ENCODE measurements around the gene MACROD2. TPM values are rescaled to one million over a fixed set of nuclear protein-coding genes. Genes with fewer than 3 reads are reported as not detected.

Gene MACROD2
- total RNA-seq, 1 donor from 2014 or later = 2.5 TPM

DNA sequence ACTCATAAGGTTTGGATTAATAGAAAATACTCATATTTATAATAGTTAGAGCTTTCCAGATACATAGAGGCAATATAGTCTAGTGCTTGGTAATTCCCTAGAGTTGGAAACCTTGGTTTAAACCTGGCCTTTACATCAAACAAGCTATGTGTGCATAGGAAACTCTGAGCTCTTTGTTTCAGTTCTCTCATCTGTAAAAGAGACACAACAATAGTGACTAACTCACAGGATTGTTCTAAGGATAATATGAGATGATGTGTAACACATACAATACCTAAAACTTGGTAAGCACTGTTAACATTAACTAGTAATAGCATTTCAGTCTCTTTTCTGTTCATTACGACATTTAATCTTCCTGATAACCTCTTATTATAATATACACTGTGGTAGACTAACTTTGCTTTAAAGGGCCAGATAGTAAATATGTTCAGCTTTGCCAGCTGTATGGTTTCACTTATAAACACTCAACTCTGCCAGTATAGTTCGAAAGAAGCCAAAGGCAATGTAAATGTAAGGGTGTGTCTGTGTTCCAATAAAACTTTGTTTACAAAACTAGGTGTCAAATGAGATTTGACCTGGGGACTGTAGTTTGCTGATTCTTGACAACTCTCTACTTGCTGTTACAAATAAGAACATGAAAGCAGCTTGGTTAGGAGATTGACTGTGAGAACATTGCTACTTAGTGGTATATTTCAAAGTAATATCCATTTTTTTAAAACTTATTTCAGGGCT, 712.7 kb downstream of the MACROD2 start:
- H3K36me3 Mint-ChIP-seq (ENCODE audit: unreplicated experiment) = no peaks in the 10 kb centered on the region
- TF ChIP-seq, protein P1, sequence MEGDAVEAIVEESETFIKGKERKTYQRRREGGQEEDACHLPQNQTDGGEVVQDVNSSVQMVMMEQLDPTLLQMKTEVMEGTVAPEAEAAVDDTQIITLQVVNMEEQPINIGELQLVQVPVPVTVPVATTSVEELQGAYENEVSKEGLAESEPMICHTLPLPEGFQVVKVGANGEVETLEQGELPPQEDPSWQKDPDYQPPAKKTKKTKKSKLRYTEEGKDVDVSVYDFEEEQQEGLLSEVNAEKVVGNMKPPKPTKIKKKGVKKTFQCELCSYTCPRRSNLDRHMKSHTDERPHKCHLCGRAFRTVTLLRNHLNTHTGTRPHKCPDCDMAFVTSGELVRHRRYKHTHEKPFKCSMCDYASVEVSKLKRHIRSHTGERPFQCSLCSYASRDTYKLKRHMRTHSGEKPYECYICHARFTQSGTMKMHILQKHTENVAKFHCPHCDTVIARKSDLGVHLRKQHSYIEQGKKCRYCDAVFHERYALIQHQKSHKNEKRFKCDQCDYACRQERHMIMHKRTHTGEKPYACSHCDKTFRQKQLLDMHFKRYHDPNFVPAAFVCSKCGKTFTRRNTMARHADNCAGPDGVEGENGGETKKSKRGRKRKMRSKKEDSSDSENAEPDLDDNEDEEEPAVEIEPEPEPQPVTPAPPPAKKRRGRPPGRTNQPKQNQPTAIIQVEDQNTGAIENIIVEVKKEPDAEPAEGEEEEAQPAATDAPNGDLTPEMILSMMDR (IDR thresholded peaks at IDR 0.05) = no peak

DNA sequence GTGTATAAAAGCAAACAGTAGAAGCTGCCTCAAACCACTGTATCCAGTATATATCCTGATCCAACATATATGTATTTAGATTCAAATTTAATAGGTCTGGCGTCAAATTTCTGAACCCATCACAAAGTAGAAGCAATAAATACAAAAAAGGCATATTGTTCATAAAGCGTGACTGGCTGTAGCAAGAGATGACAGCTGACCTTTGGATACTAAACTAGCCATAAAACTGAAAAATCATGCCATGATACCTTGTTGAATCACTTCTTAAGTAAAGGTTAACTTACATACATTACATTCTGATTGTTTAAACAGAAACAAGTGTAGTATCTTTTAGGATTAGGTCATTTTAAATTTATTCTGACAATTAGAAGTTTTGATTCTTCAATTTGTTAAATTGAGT, 714.1 kb downstream of the MACROD2 start:
- Mint-ChIP-seq H3K9me3 (ENCODE audit: unreplicated experiment) (no peaks in the 10 kb centered on the region), H3K27ac (ENCODE audit: unreplicated experiment) (no peak overlapping the region), H3K4me1 (ENCODE audit: unreplicated experiment) (no peaks in the 10 kb centered on the region), H3K4me3 (ENCODE audit: unreplicated experiment) (no peak overlapping the region), H3K36me3 (ENCODE audit: unreplicated experiment) (no peaks in the 10 kb centered on the region), H3K27me3 (ENCODE audit: unreplicated experiment) (no peaks in the 10 kb centered on the region)
- no peak for DNase-seq (ENCODE audit: extremely low spot score, unreplicated experiment)
- TF ChIP-seq, protein P1 (IDR thresholded peaks at IDR 0.05) = no peak

More for the DNA sequence above, 712.7 kb downstream of the MACROD2 start:
- Mint-ChIP-seq H3K9me3 (ENCODE audit: unreplicated experiment) (no peaks in the 10 kb centered on the region), H3K4me1 (ENCODE audit: unreplicated experiment) (no peaks in the 10 kb centered on the region), H3K4me3 (ENCODE audit: unreplicated experiment) (no peak overlapping the region), H3K27me3 (ENCODE audit: unreplicated experiment) (no peaks in the 10 kb centered on the region), H3K27ac (ENCODE audit: unreplicated experiment) (no peak overlapping the region)
- DNase-seq (ENCODE audit: extremely low spot score, unreplicated experiment) = no peak

DNA sequence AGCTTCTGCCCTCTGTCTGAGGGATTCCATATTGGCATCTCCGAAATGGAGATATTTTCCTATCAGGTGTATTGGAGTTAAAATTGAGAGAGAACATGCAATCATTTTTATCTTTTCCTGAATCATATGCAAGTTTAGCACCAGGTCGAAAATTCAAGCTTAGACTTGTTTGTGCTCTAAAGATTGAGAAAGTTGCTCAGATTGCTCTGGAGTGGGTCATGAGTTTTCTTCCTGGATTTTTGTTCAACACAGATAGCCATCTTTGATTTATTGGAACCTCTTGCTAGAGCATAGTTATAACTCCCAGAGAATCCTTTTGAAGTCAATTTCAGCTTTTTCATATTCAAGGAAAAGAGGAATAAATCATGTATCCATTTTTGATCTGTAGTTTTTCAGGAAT, 715.6 kb downstream of the MACROD2 start:
- DNase-seq (ENCODE audit: extremely low spot score, unreplicated experiment) = no peak
- H3K4me3 Mint-ChIP-seq (ENCODE audit: unreplicated experiment) = no peak overlapping the region
- TF ChIP-seq, protein P1 (IDR thresholded peaks at IDR 0.05) = no peak
- H3K27me3 Mint-ChIP-seq (ENCODE audit: unreplicated experiment) = no peaks in the 10 kb centered on the region
- no peak overlapping the region for H3K27ac Mint-ChIP-seq (ENCODE audit: unreplicated experiment)
- no peaks in the 10 kb centered on the region for H3K36me3 Mint-ChIP-seq (ENCODE audit: unreplicated experiment)
- no peaks in the 10 kb centered on the region for H3K4me1 Mint-ChIP-seq (ENCODE audit: unreplicated experiment)
- no peaks in the 10 kb centered on the region for H3K9me3 Mint-ChIP-seq (ENCODE audit: unreplicated experiment)

DNA sequence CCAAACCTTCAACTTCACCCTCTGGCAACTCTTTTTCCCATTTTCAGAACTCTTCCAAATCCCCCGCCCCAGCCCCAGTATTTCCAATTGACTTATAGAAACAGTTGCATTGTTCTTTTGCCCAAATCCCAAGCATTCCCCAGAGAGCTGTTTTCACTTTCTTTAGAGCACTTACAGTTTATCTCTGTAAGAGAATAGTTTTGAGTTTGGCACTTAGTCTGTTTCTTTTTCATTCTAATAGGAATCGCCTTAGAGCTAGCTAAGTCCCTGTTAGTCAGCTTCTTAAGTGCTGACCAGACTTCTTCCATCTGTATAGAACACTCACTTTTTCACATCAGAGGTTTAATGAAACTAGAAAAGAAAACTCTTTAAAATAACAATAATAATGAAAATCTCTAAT, 716.3 kb downstream of the MACROD2 start:
- H3K4me3 Mint-ChIP-seq (ENCODE audit: unreplicated experiment) = no peak overlapping the region
- H3K27me3 Mint-ChIP-seq (ENCODE audit: unreplicated experiment) = no peaks in the 10 kb centered on the region
- H3K4me1 Mint-ChIP-seq (ENCODE audit: unreplicated experiment) = no peaks in the 10 kb centered on the region
- no peaks in the 10 kb centered on the region for H3K36me3 Mint-ChIP-seq (ENCODE audit: unreplicated experiment)
- DNase-seq (ENCODE audit: extremely low spot score, unreplicated experiment) = no peak
- H3K9me3 Mint-ChIP-seq (ENCODE audit: unreplicated experiment) = no peaks in the 10 kb centered on the region
- H3K27ac Mint-ChIP-seq (ENCODE audit: unreplicated experiment) = no peak overlapping the region
- TF ChIP-seq, protein P1 (IDR thresholded peaks at IDR 0.05) = no peak

DNA sequence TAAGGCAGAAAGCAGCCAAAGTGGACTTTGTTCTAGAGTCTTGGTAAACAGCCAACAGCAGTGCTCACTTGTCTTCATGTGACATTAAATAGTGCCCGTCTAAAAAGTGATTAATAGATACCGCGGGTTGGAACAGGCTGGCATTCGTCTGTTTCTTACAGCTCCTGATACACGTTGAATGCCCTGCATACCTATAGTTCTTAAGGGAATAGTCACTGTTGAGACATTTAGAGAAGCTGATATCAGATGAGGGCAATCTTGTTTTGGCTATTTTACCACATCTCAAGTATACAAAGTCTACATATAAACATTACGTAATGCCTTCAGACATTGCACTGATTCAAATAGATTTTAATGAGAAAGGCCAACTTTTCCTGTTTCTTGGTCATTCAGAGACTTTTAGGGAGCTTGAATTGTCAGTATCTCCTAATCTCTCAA, 717.0 kb downstream of the MACROD2 start:
- TF ChIP-seq, protein P1 (IDR thresholded peaks at IDR 0.05) = no peak
- no peak for DNase-seq (ENCODE audit: extremely low spot score, unreplicated experiment)
- Mint-ChIP-seq H3K36me3 (ENCODE audit: unreplicated experiment) (no peaks in the 10 kb centered on the region), H3K4me1 (ENCODE audit: unreplicated experiment) (no peaks in the 10 kb centered on the region), H3K27ac (ENCODE audit: unreplicated experiment) (no peak overlapping the region), H3K4me3 (ENCODE audit: unreplicated experiment) (no peak overlapping the region), H3K27me3 (ENCODE audit: unreplicated experiment) (no peaks in the 10 kb centered on the region), H3K9me3 (ENCODE audit: unreplicated experiment) (no peaks in the 10 kb centered on the region)

Data from osteocyte (in vitro differentiated cells).